ENCODE results near the gene CXCL9. TPM values are rescaled to one million over a fixed set of nuclear protein-coding genes. Genes with fewer than 3 reads are reported as not detected.

The CXCL9 gene
- polyA plus RNA-seq, 1 donor (not counting 4 experiments of a cell fraction or from before 2014, with no cell fraction given) = 0.04 TPM

DNA sequence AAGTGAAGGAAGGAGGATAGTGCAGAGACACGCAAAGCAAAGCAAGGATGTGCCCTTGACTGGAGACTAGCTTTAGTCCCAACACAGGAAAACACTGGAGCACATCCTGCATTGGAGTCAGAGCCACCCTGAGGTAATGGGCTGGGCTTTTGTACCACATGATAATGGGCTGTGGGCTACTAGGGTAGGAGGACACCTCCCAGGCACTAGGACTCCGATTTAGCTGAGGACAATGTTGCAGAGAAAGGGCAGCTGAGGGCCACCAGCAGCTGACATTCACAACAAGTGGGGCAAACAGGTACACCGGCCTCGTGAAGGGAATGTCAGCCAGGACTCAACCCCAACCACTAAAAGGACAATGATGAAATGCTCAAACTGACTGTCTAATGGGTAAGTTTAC is 26.7 kb downstream of the CXCL9 start:
- no peak for FAIRE-seq

DNA sequence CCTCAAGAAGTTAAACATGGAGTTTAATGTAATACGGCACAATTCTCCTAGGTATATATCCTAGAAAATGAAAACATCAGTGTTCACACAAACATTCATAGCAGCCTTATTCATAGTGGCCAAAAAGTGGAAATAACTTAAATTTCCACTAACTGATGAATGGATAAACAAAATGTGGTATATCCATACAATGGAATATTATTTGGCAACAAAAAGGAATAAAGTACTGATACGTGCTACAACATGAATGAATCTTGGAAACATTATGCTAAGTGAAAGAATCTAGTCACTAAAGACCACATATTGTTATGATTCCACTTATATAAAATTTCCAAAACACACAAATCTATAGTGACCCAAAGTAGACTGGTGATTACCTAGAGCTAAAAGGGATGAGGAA is 31.1 kb downstream of the CXCL9 start:
- Histone ChIP-seq H2AFZ (ENCODE audit: control insufficient read depth, low read length) (no peak overlapping the region), H3K27me3 (ENCODE audit: control insufficient read depth, extremely low read depth, insufficient read depth, low read length) (no peaks in the 10 kb centered on the region), H4K20me1 (ENCODE audit: control insufficient read depth, extremely low read depth, insufficient read depth, low read length) (no peaks in the 10 kb centered on the region), H3K9ac (ENCODE audit: control insufficient read depth, extremely low read depth, insufficient read depth, low read length) (no peak overlapping the region), H3K36me3 (ENCODE audit: control insufficient read depth in 2 of 2, extremely low read depth in 1 of 2, insufficient read depth in 2 of 2, low read length in 2 of 2) (peaks cover 35 to 41% of the 10 kb centered on the region in 2 experiments), H3K4me2 (ENCODE audit: control insufficient read depth, extremely low read depth, insufficient read depth, low read depth, low read length) (no peak overlapping the region), H3K4me1 (ENCODE audit: control insufficient read depth, extremely low read depth, insufficient read depth, low read length) (no peaks in the 10 kb centered on the region), H3K79me2 (ENCODE audit: control insufficient read depth, insufficient read depth, low read length) (peaks cover 7% of the 10 kb centered on the region), H3K27ac (ENCODE audit: control insufficient read depth, insufficient read depth, low read length) (no peak overlapping the region), H3K4me3 (ENCODE audit: control insufficient read depth in 2 of 3, extremely low read depth in 1 of 3, insufficient read depth in 2 of 3, low read depth in 1 of 3, low read length in 3 of 3) (no peak overlapping the region), H3K9me1 (ENCODE audit: control insufficient read depth, extremely low read depth, insufficient read depth, low read length) (peaks cover 2% of the 10 kb centered on the region), H3K9me3 (ENCODE audit: control insufficient read depth, low read depth, low read length) (no peaks in the 10 kb centered on the region)
- TF ChIP-seq, protein P1, sequence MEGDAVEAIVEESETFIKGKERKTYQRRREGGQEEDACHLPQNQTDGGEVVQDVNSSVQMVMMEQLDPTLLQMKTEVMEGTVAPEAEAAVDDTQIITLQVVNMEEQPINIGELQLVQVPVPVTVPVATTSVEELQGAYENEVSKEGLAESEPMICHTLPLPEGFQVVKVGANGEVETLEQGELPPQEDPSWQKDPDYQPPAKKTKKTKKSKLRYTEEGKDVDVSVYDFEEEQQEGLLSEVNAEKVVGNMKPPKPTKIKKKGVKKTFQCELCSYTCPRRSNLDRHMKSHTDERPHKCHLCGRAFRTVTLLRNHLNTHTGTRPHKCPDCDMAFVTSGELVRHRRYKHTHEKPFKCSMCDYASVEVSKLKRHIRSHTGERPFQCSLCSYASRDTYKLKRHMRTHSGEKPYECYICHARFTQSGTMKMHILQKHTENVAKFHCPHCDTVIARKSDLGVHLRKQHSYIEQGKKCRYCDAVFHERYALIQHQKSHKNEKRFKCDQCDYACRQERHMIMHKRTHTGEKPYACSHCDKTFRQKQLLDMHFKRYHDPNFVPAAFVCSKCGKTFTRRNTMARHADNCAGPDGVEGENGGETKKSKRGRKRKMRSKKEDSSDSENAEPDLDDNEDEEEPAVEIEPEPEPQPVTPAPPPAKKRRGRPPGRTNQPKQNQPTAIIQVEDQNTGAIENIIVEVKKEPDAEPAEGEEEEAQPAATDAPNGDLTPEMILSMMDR (optimal IDR thresholded peaks at IDR 0.05 in 1 of 3, IDR thresholded peaks at IDR 0.05 in 1 of 3, conservative IDR thresholded peaks at IDR 0.05 in 1 of 3; ENCODE audit: extremely low read depth in 1 of 3, insufficient read depth in 2 of 3, low read length in 3 of 3) = no peak
- TF ChIP-seq EZH2 (IDR thresholded peaks at IDR 0.05; ENCODE audit: low read length) = no peak
- dilution Hi-C loops (cut with MboI; ENCODE audit: extremely low pct_ligation_motif_present, low sequenced_read_pairs) = no loop called here
- FAIRE-seq (no peak), DNase-seq (ENCODE audit: low read depth, low spot score) (no peak)

More for the DNA sequence above, 26.7 kb downstream of the CXCL9 start:
- H3K27ac ChIP-seq (ENCODE audit: control insufficient read depth, insufficient read depth, low read length) = no peak overlapping the region
- no peak overlapping the region for H3K4me3 ChIP-seq (ENCODE audit: control insufficient read depth in 2 of 3, extremely low read depth in 1 of 3, insufficient read depth in 2 of 3, low read depth in 1 of 3, low read length in 3 of 3)
- no peaks in the 10 kb centered on the region for H3K9me3 ChIP-seq (ENCODE audit: control insufficient read depth, low read depth, low read length)
- TF ChIP-seq, protein P1 (optimal IDR thresholded peaks at IDR 0.05 in 1 of 3, IDR thresholded peaks at IDR 0.05 in 1 of 3, conservative IDR thresholded peaks at IDR 0.05 in 1 of 3; ENCODE audit: extremely low read depth in 1 of 3, insufficient read depth in 2 of 3, low read length in 3 of 3) = no peak
- no peak for TF ChIP-seq EZH2 (IDR thresholded peaks at IDR 0.05; ENCODE audit: low read length)
- H3K4me1 ChIP-seq (ENCODE audit: control insufficient read depth, extremely low read depth, insufficient read depth, low read length) = peaks cover 10% of the 10 kb centered on the region
- DNase-seq (ENCODE audit: low read depth, low spot score) = no peak
- no peaks in the 10 kb centered on the region for H3K27me3 ChIP-seq (ENCODE audit: control insufficient read depth, extremely low read depth, insufficient read depth, low read length)
- H3K4me2 ChIP-seq (ENCODE audit: control insufficient read depth, extremely low read depth, insufficient read depth, low read depth, low read length) = no peak overlapping the region
- peaks cover 8% of the 10 kb centered on the region for H4K20me1 ChIP-seq (ENCODE audit: control insufficient read depth, extremely low read depth, insufficient read depth, low read length)
- dilution Hi-C loops (cut with MboI; ENCODE audit: extremely low pct_ligation_motif_present, low sequenced_read_pairs) = no loop called here
- H3K36me3 ChIP-seq (ENCODE audit: control insufficient read depth in 2 of 2, extremely low read depth in 1 of 2, insufficient read depth in 2 of 2, low read length in 2 of 2) = peaks cover 29 to 30% of the 10 kb centered on the region in 2 experiments
- H3K79me2 ChIP-seq (ENCODE audit: control insufficient read depth, insufficient read depth, low read length) = peaks cover 42% of the 10 kb centered on the region
- peaks cover 2% of the 10 kb centered on the region for H3K9me1 ChIP-seq (ENCODE audit: control insufficient read depth, extremely low read depth, insufficient read depth, low read length)
- H3K9ac ChIP-seq (ENCODE audit: control insufficient read depth, extremely low read depth, insufficient read depth, low read length) = no peak overlapping the region
- no peak overlapping the region for H2AFZ ChIP-seq (ENCODE audit: control insufficient read depth, low read length)
